K562 (cell line): ENCODE results near the gene ADRA2B. TPM values are rescaled to one million over a fixed set of nuclear protein-coding genes. Genes with fewer than 3 reads are reported as not detected.

Source experiments
- ATAC-seq: fragments of 200-7000 bp; cut with Tn5 transposase; 3 replicates; pipeline ENCODE4 v1.9.1; 2020; ENCODE audit warnings: moderate library complexity
- BruUV-seq: library from RNA; stranded (reverse); fragments of 400-500 nt; replicated peaks from 2 replicates; lab custom pipeline; 2021; lab: Mats Ljungman, UMichigan
- CTCF ChIA-PET: fragments of 300-600 bp; formaldehyde crosslinking; extraction: SDS; loops from one replicate; lab custom pipeline; 2021; ENCODE audit warnings: low intra/inter-chr PET ratio; lab: Yijun Ruan, JAX
- POLR2A ChIA-PET: fragments of 300-600, 350-650 bp; sonication (Branson Sonifier 250); formaldehyde crosslinking; extraction: SDS; loops from one replicate; lab custom pipeline; 2021; ENCODE audit warnings: antibody characterized with exemption, inconsistent platforms; lab: Yijun Ruan, JAX
- DNase-seq, 4 experiments: peaks; one replicate each; pipeline versions ENCODE4 v3.0.0 to v3.0.0-alpha.2; 2011 to 2018; ENCODE audit warnings: low spot score in 3 of 4, mixed read lengths in 3 of 4; ENCODE audit errors: extremely low read depth in 1 of 4
- FAIRE-seq: peaks from 2 replicates; lab custom pipeline; 2011; peaks lifted over from hg19 to GRCh38; lab: Jason Lieb, UNC
- H2AFZ ChIP-seq: 2 replicates; pipeline ENCODE4 v1.6.0; 2011; ENCODE audit warnings: low read depth, low read length, control low read depth, inconsistent platforms
- H3K27ac ChIP-seq: fragments of 200-600 bp; 3 replicates; pipeline ENCODE4 v1.8.0; 2011; ENCODE audit warnings: low read depth, mild to moderate bottlenecking, control low read depth, inconsistent platforms, low read length, moderate library complexity, mixed read lengths; ENCODE audit errors: extremely low read depth
- H3K27me3 ChIP-seq, 2 experiments: fragments of 300-600 bp in 1 of 2; 2 replicates in 1 of 2; 3 replicates in 1 of 2; pipeline versions ENCODE4 v1.6.0 to v1.8.0; 2011; ENCODE audit warnings: inconsistent platforms in 2 of 2, low read length in 2 of 2, mild to moderate bottlenecking in 1 of 2, mixed read lengths in 1 of 2, moderate library complexity in 1 of 2; ENCODE audit not compliant: control insufficient read depth in 2 of 2, insufficient read depth in 2 of 2
- H3K36me3 ChIP-seq: fragments of 300-600 bp; 3 replicates; pipeline ENCODE4 v1.8.0; 2011; ENCODE audit warnings: mild to moderate bottlenecking, low read length, inconsistent platforms; ENCODE audit not compliant: control insufficient read depth, insufficient read depth
- H3K4me1 ChIP-seq, 2 experiments: fragments of 200-600 bp in 1 of 2; replicated peaks in 1 of 2; 2 replicates in 1 of 2; 3 replicates in 1 of 2; pipeline versions ENCODE4 v1.5.1 to v1.8.0; 2011; ENCODE audit warnings: inconsistent platforms in 2 of 2, low read length in 2 of 2, mild to moderate bottlenecking in 1 of 2, mixed read lengths in 1 of 2, moderate library complexity in 1 of 2; ENCODE audit not compliant: control insufficient read depth in 2 of 2, insufficient read depth in 2 of 2
- H3K4me2 ChIP-seq: 2 replicates; pipeline ENCODE4 v1.6.1; 2011; ENCODE audit warnings: low read length, control low read depth, inconsistent platforms, mixed read lengths; ENCODE audit not compliant: insufficient read depth
- H3K4me3 ChIP-seq: fragments of 200-600 bp; sonication (generic), shearing (Covaris generic); 2 replicates; pipeline ENCODE4 v1.5.1; 2016; ENCODE audit warnings: control low read depth, inconsistent platforms
- H3K79me2 ChIP-seq: fragments of 200-600 bp; 3 replicates; pipeline ENCODE4 v1.8.0; 2011; ENCODE audit warnings: low read length, inconsistent platforms; ENCODE audit not compliant: control insufficient read depth, insufficient read depth
- H3K9ac ChIP-seq, 2 experiments: 2 replicates each; pipeline versions ENCODE4 v1.6.0 to v1.6.1; 2011; ENCODE audit warnings: low read depth in 2 of 2, low read length in 2 of 2, control low read depth in 1 of 2, inconsistent platforms in 1 of 2, mild to moderate bottlenecking in 1 of 2, mixed read lengths in 1 of 2; ENCODE audit not compliant: insufficient read depth in 1 of 2
- H3K9me1 ChIP-seq: one replicate; pipeline ENCODE4 v1.6.0; 2011; ENCODE audit warnings: inconsistent platforms, mild to moderate bottlenecking, low read length, moderate library complexity; ENCODE audit not compliant: control insufficient read depth, insufficient read depth
- H3K9me3 ChIP-seq: replicated peaks from 2 replicates; pipeline ENCODE4 v1.5.1; 2011; ENCODE audit warnings: low read depth, low read length, inconsistent platforms; ENCODE audit not compliant: control insufficient read depth, insufficient read depth
- H4K20me1 ChIP-seq: replicated peaks from 2 replicates; pipeline ENCODE4 v1.6.1; 2011; ENCODE audit warnings: low read length, inconsistent platforms, mixed read lengths; ENCODE audit not compliant: control insufficient read depth, insufficient read depth
- CHCHD3 ChIP-seq: fragments of 250-450 bp; sonication (Bioruptor Pico); IDR thresholded peaks from 2 replicates; pipeline ENCODE4 v2.1.2; 2022; ENCODE audit warnings: mild to moderate bottlenecking
- CHD1 ChIP-seq: fragments of 200-600 bp; sonication (generic); IDR thresholded peaks from one replicate; pipeline ENCODE4 v1.6.1; 2012; ENCODE audit warnings: mild to moderate bottlenecking, moderate library complexity, low read length, inconsistent platforms
- CSDE1 ChIP-seq, 2 experiments: fragments of 450-650 bp; IDR thresholded peaks; 2 replicates each; pipeline ENCODE4 v1.6.1; 2016; ENCODE audit warnings: mild to moderate bottlenecking in 1 of 2
- ESRRA ChIP-seq: fragments of 450-650 bp; IDR thresholded peaks from 2 replicates; pipeline ENCODE4 v1.6.1; 2014; ENCODE audit warnings: low read depth, mild to moderate bottlenecking, moderate library complexity, borderline replicate concordance
- IRF1 ChIP-seq: sonication (generic); formaldehyde crosslinking; IDR thresholded peaks from 2 replicates; pipeline ENCODE4 v1.8.0; 2022; ENCODE audit warnings: missing genetic modification reagents, mild to moderate bottlenecking, borderline replicate concordance
- SRSF7 ChIP-seq: fragments of 200-400 bp; formaldehyde crosslinking; optimal IDR thresholded peaks from 2 replicates; pipeline ENCODE3; 2017; ENCODE audit warnings: mild to moderate bottlenecking, low read depth, low read length
- USF1 ChIP-seq: sonication (generic); formaldehyde crosslinking; IDR thresholded peaks from 2 replicates; pipeline ENCODE4 v1.9.0; 2022; ENCODE audit warnings: mild to moderate bottlenecking, missing genetic modification reagents
- USF2 ChIP-seq: sonication (generic); formaldehyde crosslinking; IDR thresholded peaks from 2 replicates; pipeline ENCODE4 v1.5.0; 2020; ENCODE audit warnings: missing genetic modification reagents
- ZNF695 ChIP-seq: fragments of 450-650 bp; formaldehyde crosslinking; IDR thresholded peaks from 2 replicates; pipeline ENCODE4 v1.4.0; 2020; ENCODE audit warnings: mild to moderate bottlenecking, moderate library complexity
- WGBS: fragments of 100-300 bp; shearing (Covaris generic); methylation state at CpG from one replicate; pipeline ENCODE4 v1.1.6; 2016; ENCODE audit warnings: low coverage, mixed read lengths; ENCODE audit not compliant: insufficient coverage; ENCODE audit errors: missing lambda C conversion rate; 5-methylcytosine and 5-hydroxymethylcytosine counted together
- in situ Hi-C: fragments of 300-500 bp; cut with MboI; formaldehyde crosslinking; loops from 4 replicates; pipeline ENCODE4 v1.15.0; 2018; ENCODE audit warnings: inconsistent platforms, mixed read lengths
- intact Hi-C: fragments of 100-400 bp; cut with micrococcal nuclease; formaldehyde crosslinking; loops from 2 replicates; pipeline ENCODE4 v1.14.2; 2022
- polyA plus RNA-seq, 8 experiments: library from polyadenylated mRNA; depleted of rRNA in 4 of 8; stranded (reverse) in 5 of 8; unstranded in 3 of 8; fragments of >200 nt; fragmentation: Nextera tagmentation in 2 of 8; fragmentation: Illumina TruSeq in 1 of 8; extraction: Ambion mirVana in 2 of 8; extraction: Trizol in 1 of 8; gene quantifications; 2 replicates each; pipeline versions ENCODE4 v1.2.1 to v1.2.3, GENCODE V29; 2011 to 2014; ENCODE audit warnings: inconsistent platforms in 1 of 8, missing spikeins in 1 of 8
- total RNA-seq, 7 experiments: library from RNA; depleted of rRNA in 6 of 7; stranded (reverse); fragments of >200 nt in 6 of 7; fragmentation: Illumina TruSeq in 2 of 7; extraction: Trizol in 2 of 7; gene quantifications; 2 replicates each; pipeline versions ENCODE4 v1.2.1 to v1.2.3, GENCODE V29; 2011 to 2021; ENCODE audit warnings: low replicate concordance in 1 of 7

ADRA2B gene
- total and polyA plus RNA-seq, 9 of the 15 experiments (the other 6 are each of a cell fraction or from before 2014, with no cell fraction given) = not detected

GRCh38 chr2:96122391-96122790, 6.0 kb upstream of the ADRA2B start:
- in situ Hi-C loops = no loop called here

More at GRCh38 chr2:96122391-96122790, 6.0 kb upstream of the ADRA2B start:
- no peak overlapping the region for H3K4me3 ChIP-seq
- no peaks in the 10 kb centered on the region for H3K79me2 ChIP-seq
- POLR2A ChIA-PET = no interaction called here
- no peak for DNase-seq
- H3K4me2 ChIP-seq = no peak overlapping the region
- peaks cover 29 to 90% of the 10 kb centered on the region in 2 experiments; a peak in 4 of 5 replicates for H3K27me3 ChIP-seq
- TF ChIP-seq USF2 (CRISPR knock-in tag) (peak; percentile 27), ZNF695 (no peak), ESRRA (peak; percentile 56; the same call in 1 of the 2 replicates), CSDE1 (IDR thresholded peaks at IDR 0.05) (no peak), SRSF7 (no peak), CHD1 (no peak), IRF1 (no peak), CHCHD3 (CRISPR knock-in tag) (no peak), USF1 (CRISPR knock-in tag) (0 out of 2 replicates have a peak, but pooled peaks have one; percentile 41)
- TF ChIP-seq, all 486 proteins: peak for 3
- ATAC-seq (no peak), FAIRE-seq (no peak)
- CTCF ChIA-PET = no interaction called here
- Histone ChIP-seq H3K36me3 (no peaks in the 10 kb centered on the region), H2AFZ (no peak overlapping the region), H4K20me1 (peaks cover 17% of the 10 kb centered on the region), H3K9ac (no peak overlapping the region), H3K9me3 (no peaks in the 10 kb centered on the region), H3K9me1 (no peaks in the 10 kb centered on the region), H3K4me1 (peaks cover 0 to 15% of the 10 kb centered on the region in 2 experiments; a peak in 3 of 5 replicates), H3K27ac (no peak overlapping the region)
- WGBS = 3% methylated on average over 5 of the region's 5 CpGs
- BruUV-seq = no TSS peak
- intact Hi-C loops = no loop called here
